GM23248 (cell line): ENCODE data around the gene TENT4A.

Experiments used
- EZH2 ChIP-seq: fragments of 200-600 bp; sonication (generic); IDR thresholded peaks from 2 replicates; pipeline ENCODE4 v1.6.1; 2018; ENCODE audit warnings: antibody characterized with exemption, mild to moderate bottlenecking; ENCODE audit not compliant: insufficient read depth, poor library complexity, severe bottlenecking
- EZH2phosphoT487 ChIP-seq: fragments of 200-600 bp; sonication (generic); IDR thresholded peaks from 2 replicates; pipeline ENCODE4 v1.6.1; 2018; ENCODE audit warnings: antibody characterized with exemption, moderate library complexity, mild to moderate bottlenecking, low read depth; ENCODE audit not compliant: insufficient read depth

DNA sequence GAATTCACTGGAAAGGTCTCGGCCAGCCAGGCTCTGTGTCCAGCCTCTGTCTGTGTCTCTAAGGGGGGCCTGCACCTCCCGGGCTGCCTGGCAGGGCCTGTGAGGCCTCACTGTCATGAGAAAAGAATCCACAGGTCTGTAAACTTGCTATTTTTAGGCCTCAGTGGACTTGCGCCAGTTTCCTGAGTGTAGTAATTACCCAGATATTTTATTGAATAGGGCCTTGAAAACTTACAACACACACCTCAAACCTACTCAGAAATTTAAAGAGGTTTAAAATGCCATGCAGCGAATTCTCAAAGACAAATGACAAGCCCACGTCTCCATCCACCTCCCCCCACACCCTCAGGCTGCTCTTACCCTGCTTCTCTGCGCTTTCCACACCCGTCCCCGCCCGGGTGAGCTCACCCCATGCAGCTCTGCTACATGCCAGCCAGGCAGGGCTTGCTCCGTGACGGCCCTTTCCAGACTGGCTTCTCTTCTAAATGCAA lies 8.8 kb upstream of the TENT4A start:
- TF ChIP-seq EZH2phosphoT487: no peak
- TF ChIP-seq EZH2: no peak
